ENCODE data around the gene PPP1R15B.

The PPP1R15B gene

DNA sequence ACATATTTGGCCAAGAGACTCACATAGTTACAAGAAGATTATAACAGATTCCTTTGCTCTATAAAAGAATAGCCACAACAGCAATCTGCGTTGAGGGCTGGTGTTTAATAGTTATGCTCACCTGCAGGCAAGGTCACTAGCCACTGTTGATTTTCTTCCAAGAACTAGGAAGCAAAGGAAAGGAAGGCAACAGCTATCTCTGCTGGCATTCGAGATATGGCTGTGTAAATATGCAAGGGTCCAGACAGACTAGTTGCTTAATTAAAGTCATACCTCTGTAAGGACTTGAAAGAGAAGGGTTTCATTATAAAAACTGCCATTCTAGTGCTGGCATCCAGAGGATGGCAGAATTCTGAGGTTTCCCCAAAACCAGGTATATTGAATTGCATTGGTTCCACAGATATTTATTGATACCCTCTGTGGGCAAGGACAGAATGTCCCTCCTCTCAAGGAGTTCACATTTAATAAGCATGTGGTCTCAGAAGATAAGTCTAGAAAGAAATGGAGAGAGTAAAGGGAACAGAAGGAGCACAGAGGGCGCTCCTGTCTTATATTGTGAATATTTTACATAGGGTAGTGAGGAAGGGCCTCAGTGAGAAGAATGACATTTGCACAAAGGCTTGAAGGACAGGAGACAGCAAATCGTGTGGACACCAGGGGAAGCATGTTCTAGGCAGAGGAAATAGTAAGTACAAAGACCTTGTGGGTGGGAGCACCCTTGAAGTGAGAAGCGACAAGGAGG, 28.3 kb downstream of the PPP1R15B start:
- POLR2A ChIA-PET: no interaction called here
- H3K4me3 ChIP-seq (ENCODE audit: low read depth, low read length): no peak overlapping the region
- no peak for TF ChIP-seq CTCF (IDR thresholded peaks at IDR 0.05; ENCODE audit: insufficient read depth, low read length, missing control alignments)
- DNase-seq (ENCODE audit: low read depth, low spot score): no peak
- CTCF ChIA-PET: interaction anchor here (1.1 to 13.1 kb wide), 6 partner anchors 15 to 522 kb away, joined by 3 to 136 read pairs (median 12); partner anchors contain the start of genes GOLT1A, PLEKHA6 and SNRPE

DNA sequence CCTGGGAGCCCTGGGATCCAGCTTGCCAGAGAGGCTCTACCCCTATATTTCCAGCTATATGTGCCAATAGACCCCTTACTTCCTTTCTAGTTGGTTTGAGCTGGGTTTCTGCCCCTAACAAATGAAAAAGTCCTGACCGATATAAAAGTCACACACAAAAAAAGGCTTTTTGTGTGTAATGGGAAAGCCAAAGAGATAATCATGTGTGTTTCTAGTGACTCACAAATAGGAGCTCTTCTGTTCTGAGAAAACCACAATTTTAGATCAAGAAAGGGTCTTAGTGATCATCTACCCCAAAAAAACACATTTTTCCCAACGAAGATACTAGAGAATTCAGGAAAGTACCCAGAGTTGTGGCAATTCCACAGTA, 28.9 kb downstream of the PPP1R15B start:
- POLR2A ChIA-PET: no interaction called here
- no peak for TF ChIP-seq CTCF (IDR thresholded peaks at IDR 0.05; ENCODE audit: insufficient read depth, low read length, missing control alignments)
- no peak for DNase-seq (ENCODE audit: low read depth, low spot score)
- CTCF ChIA-PET: interaction anchor here (1.1 to 13.1 kb wide), 6 partner anchors 16 to 522 kb away, joined by 3 to 136 read pairs (median 12); partner anchors contain the start of genes GOLT1A, PLEKHA6 and SNRPE
- H3K4me3 ChIP-seq (ENCODE audit: low read depth, low read length): no peak overlapping the region

DNA sequence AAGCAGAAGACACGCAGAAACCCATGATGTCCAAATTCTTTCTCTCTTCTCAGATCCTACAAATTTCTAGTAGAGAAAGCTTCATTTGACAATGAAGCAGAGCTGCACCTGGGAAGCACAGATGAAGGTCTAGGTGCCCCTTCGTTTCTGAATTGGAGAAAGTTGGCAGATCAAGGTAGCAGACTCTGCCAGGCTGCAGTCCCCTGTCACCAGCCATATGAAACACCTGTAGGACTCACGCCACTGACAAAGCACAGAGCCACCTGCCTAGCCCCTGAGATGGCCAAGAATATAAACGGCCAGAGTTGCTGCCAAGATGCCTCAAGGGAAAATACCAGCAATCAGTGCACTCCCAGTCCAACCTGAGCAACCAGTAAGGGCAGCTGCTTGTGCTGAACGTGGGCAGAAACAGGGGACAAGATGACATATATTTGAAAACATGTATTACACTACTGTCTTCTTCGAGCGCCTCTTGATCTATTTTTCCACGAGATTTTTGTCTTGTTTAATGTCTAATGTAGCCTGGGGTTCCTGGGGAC, 31.3 kb downstream of the PPP1R15B start:
- POLR2A ChIA-PET: no interaction called here
- CTCF ChIA-PET: interaction anchor here (1.3 to 13.1 kb wide), 9 partner anchors 10 to 520 kb away, joined by 3 to 136 read pairs (median 10); partner anchors contain the start of genes GOLT1A and PLEKHA6
- no peak for DNase-seq (ENCODE audit: low read depth, low spot score)
- H3K4me3 ChIP-seq (ENCODE audit: low read depth, low read length): no peak overlapping the region
- no peak for TF ChIP-seq CTCF (IDR thresholded peaks at IDR 0.05; ENCODE audit: insufficient read depth, low read length, missing control alignments)

GRCh38 chr1:204377800-204378668, 33.6 kb downstream of the PPP1R15B start:
- no peak for TF ChIP-seq CTCF (IDR thresholded peaks at IDR 0.05; ENCODE audit: insufficient read depth, low read length, missing control alignments)
- no peak for DNase-seq (ENCODE audit: low read depth, low spot score)
- ChIA-PET POLR2A (no interaction called here), CTCF (interaction anchor here (0.7 to 13.1 kb wide), 14 partner anchors 9 to 218 kb away, joined by 3 to 136 read pairs (median 4); partner anchors contain the start of genes GOLT1A, PIK3C2B and PLEKHA6)
- peak overlapping the region; percentile 50 for H3K4me3 ChIP-seq (ENCODE audit: low read depth, low read length)

DNA sequence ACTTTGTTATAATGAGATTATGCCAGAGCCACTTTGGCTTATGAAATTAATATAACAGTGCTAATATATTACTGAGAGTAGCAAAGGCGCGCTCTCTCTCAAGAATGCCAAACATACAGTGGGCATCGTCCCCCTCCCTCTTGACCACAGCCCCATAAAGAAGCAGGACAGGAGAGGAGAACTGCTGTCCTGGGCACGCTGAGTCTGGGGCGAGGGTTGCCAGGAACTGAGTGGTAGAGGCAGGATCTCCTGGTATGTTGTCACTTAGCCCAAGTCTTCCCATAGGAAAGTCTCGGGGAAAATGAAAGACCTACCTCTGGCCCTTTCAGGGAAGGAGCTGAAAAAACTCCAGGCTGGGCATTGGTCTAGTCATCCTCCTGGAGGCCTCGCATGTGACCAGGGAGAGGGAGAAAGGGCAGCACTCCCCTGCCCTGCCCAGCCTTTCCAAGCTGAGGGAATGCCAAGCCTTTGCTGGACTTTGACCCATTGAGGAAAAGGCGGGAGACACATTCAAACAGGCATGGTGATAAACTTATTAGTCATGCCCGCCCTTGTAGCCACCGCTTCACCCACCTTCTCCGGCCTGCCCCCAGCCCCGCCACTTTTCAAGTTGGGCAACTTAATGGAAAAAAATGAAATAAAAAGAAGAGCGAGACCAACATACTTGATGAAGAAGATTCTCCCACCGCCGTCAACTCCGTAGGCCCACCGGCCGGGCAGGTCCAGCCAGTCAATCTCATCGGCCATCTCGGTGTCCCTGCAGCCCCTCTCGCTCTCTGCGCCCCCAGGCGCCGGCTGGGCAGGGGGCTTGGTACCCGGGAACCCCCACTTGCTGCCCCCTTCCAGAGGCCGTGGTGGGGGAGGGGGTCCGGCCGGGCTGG, 34.5 kb downstream of the PPP1R15B start:
- H3K4me3 ChIP-seq (ENCODE audit: low read depth, low read length): peak overlapping the region; percentile 50
- ChIA-PET CTCF (interaction anchor here (1.1 to 13.1 kb wide), 11 partner anchors 10 to 218 kb away, joined by 3 to 136 read pairs (median 8); partner anchors contain the start of genes GOLT1A and PLEKHA6), POLR2A (no interaction called here)
- no peak for TF ChIP-seq CTCF (IDR thresholded peaks at IDR 0.05; ENCODE audit: insufficient read depth, low read length, missing control alignments)
- DNase-seq (ENCODE audit: low read depth, low spot score): no peak

Data from AG04449 (cell line).